Right atrium auricular region (tissue), 2 donors: ENCODE measurements around the gene SCYL2. TPM values are rescaled to one million over a fixed set of nuclear protein-coding genes. Genes with fewer than 3 reads are reported as not detected.
A peak's percentile ranks its signal among the peaks of the same experiment; 100 is the strongest.
"Not testable (repeated sequence)": the region's sequence is repeated elsewhere in the genome, so short reads cannot be mapped to it uniquely, and the experiment has no call there.

ENCODE experiments used
- DNase-seq: peaks from one replicate; pipeline ENCODE4 v3.0.0-alpha.2; 2019; ENCODE audit warnings: low spot score
- H3K27ac ChIP-seq, 2 donors: fragments of 200-600 bp; sonication (generic); 1 replicate in 1 of 2; 2 replicates in 1 of 2; pipeline ENCODE4 v1.5.1; 2016 to 2019
- H3K27me3 ChIP-seq, 2 donors: fragments of 200-600 bp; sonication (generic); one replicate each; pipeline versions ENCODE4 v1.5.1 to v1.6.0; 2017 to 2019
- H3K36me3 ChIP-seq: fragments of 200-600 bp; sonication (generic); one replicate; pipeline ENCODE4 v1.5.1; 2016
- H3K4me1 ChIP-seq, 2 donors: fragments of 200-600 bp; sonication (generic); one replicate each; pipeline versions ENCODE4 v1.5.1 to v1.6.0; 2017 to 2019
- H3K4me3 ChIP-seq, 2 donors: fragments of 200-600 bp; sonication (generic); 1 replicate in 1 of 2; 2 replicates in 1 of 2; pipeline ENCODE4 v1.5.1; 2017 to 2019; ENCODE audit warnings: mild to moderate bottlenecking in 1 of 2, moderate library complexity in 1 of 2
- H3K9me3 ChIP-seq, 2 donors: fragments of 200-600 bp; sonication (generic); one replicate each; pipeline ENCODE4 v1.5.1; 2019
- total RNA-seq, 2 donors: library from RNA; depleted of rRNA; stranded (reverse); fragments of >200 nt; gene quantifications; one replicate each; pipeline ENCODE4 v1.1.0, GENCODE V29; 2016
- TF ChIP-seq, protein P1 (sequence below), 2 donors: fragments of 200-600 bp; sonication (generic); IDR thresholded peaks; one replicate each; pipeline ENCODE4 v1.5.1; 2019; ENCODE audit warnings: antibody characterized with exemption in 2 of 2

Gene SCYL2, protein sequence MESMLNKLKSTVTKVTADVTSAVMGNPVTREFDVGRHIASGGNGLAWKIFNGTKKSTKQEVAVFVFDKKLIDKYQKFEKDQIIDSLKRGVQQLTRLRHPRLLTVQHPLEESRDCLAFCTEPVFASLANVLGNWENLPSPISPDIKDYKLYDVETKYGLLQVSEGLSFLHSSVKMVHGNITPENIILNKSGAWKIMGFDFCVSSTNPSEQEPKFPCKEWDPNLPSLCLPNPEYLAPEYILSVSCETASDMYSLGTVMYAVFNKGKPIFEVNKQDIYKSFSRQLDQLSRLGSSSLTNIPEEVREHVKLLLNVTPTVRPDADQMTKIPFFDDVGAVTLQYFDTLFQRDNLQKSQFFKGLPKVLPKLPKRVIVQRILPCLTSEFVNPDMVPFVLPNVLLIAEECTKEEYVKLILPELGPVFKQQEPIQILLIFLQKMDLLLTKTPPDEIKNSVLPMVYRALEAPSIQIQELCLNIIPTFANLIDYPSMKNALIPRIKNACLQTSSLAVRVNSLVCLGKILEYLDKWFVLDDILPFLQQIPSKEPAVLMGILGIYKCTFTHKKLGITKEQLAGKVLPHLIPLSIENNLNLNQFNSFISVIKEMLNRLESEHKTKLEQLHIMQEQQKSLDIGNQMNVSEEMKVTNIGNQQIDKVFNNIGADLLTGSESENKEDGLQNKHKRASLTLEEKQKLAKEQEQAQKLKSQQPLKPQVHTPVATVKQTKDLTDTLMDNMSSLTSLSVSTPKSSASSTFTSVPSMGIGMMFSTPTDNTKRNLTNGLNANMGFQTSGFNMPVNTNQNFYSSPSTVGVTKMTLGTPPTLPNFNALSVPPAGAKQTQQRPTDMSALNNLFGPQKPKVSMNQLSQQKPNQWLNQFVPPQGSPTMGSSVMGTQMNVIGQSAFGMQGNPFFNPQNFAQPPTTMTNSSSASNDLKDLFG
- 10 to 100 TPM; 21.1 to 36.9 TPM for total RNA-seq

DNA sequence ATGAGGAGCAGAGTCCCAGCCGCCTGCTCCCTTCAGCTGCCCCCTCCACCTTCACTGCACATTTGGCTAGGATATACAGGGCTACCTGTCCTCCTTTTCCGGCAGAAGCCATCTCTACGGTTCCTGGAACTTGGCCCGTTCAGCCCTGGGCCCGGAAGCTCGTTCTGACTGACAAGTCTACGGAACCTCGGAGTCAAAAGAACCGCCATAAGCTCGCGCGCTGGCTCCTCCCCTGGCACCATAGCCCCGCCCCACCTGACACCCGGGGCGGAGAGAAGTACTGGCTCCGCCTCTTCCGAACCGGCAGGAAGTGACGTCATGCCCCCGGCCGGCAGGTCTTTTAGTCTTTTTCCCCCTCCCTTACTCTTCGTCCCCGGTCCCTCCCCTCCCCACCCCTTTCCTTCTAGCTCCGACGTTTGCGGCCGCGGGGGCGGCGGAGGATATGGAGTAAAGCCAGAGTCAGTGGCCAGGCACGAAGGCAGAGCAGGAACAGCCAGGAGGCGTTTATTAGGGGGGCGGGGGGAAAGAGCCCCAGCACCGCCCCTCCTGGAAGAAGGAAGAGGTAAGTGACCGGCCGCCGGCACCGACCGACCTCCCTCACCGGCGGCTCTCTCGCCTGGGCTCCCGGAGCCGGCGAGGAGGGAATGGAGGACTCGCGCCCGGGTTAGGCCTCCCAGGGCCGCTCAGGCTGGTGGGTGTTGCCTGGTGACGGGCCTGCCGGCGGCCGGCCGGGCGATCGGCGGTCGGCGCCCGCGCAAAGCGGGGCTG is at the start of gene SCYL2, which contains the start of gene DEPDC4:
TSS of gene SCYL2 (plus strand) at position 343 of the 768 bp plus-strand sequence. CDS start 15,794 bp downstream, outside the sequence.
TSS of gene DEPDC4 (minus strand) at position 245 of the 768 bp plus-strand sequence. CDS start at position 242, 3 bp downstream.
- Histone ChIP-seq H3K27ac (peak within 1 kb of the TSS; percentile 97 to 99), H3K36me3 (no peaks in the 10 kb centered on the region), H3K27me3 (no peaks in the 10 kb centered on the region), H3K4me3 (peak within 1 kb of the TSS; percentile 76 to 97), H3K9me3 (no peaks in the 10 kb centered on the region), H3K4me1 (peaks cover 0 to 27% of the 10 kb centered on the region in 2 donors)
- DNase-seq: peak; percentile 98
- TF ChIP-seq, protein P1, sequence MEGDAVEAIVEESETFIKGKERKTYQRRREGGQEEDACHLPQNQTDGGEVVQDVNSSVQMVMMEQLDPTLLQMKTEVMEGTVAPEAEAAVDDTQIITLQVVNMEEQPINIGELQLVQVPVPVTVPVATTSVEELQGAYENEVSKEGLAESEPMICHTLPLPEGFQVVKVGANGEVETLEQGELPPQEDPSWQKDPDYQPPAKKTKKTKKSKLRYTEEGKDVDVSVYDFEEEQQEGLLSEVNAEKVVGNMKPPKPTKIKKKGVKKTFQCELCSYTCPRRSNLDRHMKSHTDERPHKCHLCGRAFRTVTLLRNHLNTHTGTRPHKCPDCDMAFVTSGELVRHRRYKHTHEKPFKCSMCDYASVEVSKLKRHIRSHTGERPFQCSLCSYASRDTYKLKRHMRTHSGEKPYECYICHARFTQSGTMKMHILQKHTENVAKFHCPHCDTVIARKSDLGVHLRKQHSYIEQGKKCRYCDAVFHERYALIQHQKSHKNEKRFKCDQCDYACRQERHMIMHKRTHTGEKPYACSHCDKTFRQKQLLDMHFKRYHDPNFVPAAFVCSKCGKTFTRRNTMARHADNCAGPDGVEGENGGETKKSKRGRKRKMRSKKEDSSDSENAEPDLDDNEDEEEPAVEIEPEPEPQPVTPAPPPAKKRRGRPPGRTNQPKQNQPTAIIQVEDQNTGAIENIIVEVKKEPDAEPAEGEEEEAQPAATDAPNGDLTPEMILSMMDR (IDR thresholded peaks at IDR 0.05): peak in 1 of 2 donors; percentile 15

GRCh38 chr12:100219328-100220109 is 47.5 kb upstream of the SCYL2 start:
- TF ChIP-seq, protein P1 (IDR thresholded peaks at IDR 0.05): no peak
- DNase-seq: no peak
- no peak overlapping the region for H3K27ac ChIP-seq
- H3K4me1 ChIP-seq: no peaks in the 10 kb centered on the region
- H3K4me3 ChIP-seq: no peak overlapping the region
- no peaks in the 10 kb centered on the region for H3K9me3 ChIP-seq
- H3K27me3 ChIP-seq: no peaks in the 10 kb centered on the region
- peaks cover 41% of the 10 kb centered on the region for H3K36me3 ChIP-seq

DNA sequence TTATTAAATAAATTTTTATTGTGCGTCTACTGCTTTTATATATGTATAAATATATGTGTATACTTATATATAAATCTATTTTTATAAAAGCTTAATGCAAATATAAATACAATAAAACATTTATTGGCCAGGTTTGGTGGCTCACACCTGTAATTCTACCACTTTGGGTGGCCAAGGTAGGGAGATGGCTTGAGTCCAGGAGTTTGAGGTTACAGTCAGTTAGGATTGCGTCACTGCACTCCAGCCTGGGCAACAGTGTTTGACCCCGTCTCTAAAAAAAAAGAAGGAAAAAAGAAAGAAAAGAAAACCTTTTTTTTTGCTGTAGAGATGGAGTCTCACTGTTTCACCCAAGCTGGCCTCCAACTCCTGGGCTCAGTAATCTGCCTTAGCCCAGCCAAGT is 45.5 kb upstream of the SCYL2 start:
- no peak overlapping the region for H3K27ac ChIP-seq
- no peaks in the 10 kb centered on the region for H3K27me3 ChIP-seq
- TF ChIP-seq, protein P1 (IDR thresholded peaks at IDR 0.05): no peak
- H3K4me3 ChIP-seq: no peak overlapping the region
- DNase-seq: no peak
- H3K9me3 ChIP-seq: no peaks in the 10 kb centered on the region
- H3K36me3 ChIP-seq: peaks cover 31% of the 10 kb centered on the region
- H3K4me1 ChIP-seq: no peaks in the 10 kb centered on the region

- H3K27ac ChIP-seq, H3K4me3 ChIP-seq, H3K9me3 ChIP-seq, DNase-seq, H3K27me3 ChIP-seq, H3K4me1 ChIP-seq: not testable (repeated sequence)
- H3K36me3 ChIP-seq: peaks cover 31% of the 10 kb centered on the region
Measured at GRCh38 chr12:100222173-100222572, 44.8 kb upstream of the SCYL2 start.

DNA sequence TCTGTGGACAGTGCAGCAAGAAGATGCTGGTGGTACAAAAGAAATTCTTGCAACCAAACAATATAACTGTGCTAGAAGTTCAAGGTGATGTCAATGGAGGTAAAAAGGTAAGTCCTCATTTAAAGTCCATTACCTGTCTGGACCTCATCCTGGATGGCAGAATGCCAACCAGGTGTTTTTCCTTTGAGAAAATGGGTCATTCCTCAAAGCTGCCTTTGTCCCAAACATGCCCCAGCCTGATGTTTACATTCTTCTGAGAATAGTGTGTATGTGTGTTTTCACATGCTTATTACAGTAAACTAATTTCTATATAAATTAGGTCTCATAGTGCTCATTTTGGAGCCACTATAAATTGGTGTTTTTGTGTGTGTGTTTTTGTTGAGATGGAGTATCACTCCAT is 41.5 kb upstream of the SCYL2 start:
- Histone ChIP-seq H3K36me3 (peaks cover 12% of the 10 kb centered on the region), H3K27me3 (no peaks in the 10 kb centered on the region), H3K4me1 (no peaks in the 10 kb centered on the region), H3K4me3 (no peak overlapping the region), H3K27ac (no peak overlapping the region), H3K9me3 (no peaks in the 10 kb centered on the region)
- no peak for DNase-seq
- TF ChIP-seq, protein P1 (IDR thresholded peaks at IDR 0.05): no peak
